Measurements from ENCODE around the gene SLC6A13. TPM values are rescaled to one million over a fixed set of nuclear protein-coding genes. Genes with fewer than 3 reads are reported as not detected.
A peak's percentile ranks its signal among the peaks of the same experiment; 100 is the strongest.

Gene SLC6A13
- total and polyA plus RNA-seq, 9 donors, result 0.13 to 6.1 (median 0.75) TPM; not detected in 3

GRCh38 chr12:174596-174995, 88.0 kb downstream of the SLC6A13 start:
- H3K9me3 ChIP-seq, result no peaks in the 10 kb centered on the region
- DNase-seq, result peak in 2 of 5 donors; percentile 44 to 54
- intact Hi-C loops (cut with DNase I), result no loop called here
- WGBS, 3 donors, result 7 to 45% (median 16%) methylated on average over 12 to 23 of the region's 23 CpGs
- no peak overlapping the region for H3K4me3 ChIP-seq
- no peak overlapping the region for H3K27ac ChIP-seq
- no peaks in the 10 kb centered on the region for H3K36me3 ChIP-seq
- TF ChIP-seq CTCF (IDR thresholded peaks at IDR 0.05) (no peak), POLR2A (IDR thresholded peaks at IDR 0.05) (no peak), EP300 (IDR thresholded peaks at IDR 0.05) (no peak)
- H3K27me3 ChIP-seq, result no peaks in the 10 kb centered on the region
- H3K4me1 ChIP-seq (ENCODE audit: insufficient read depth), result peaks cover 7% of the 10 kb centered on the region

- H3K36me3 ChIP-seq, result no peaks in the 10 kb centered on the region
- no peaks in the 10 kb centered on the region for H3K9me3 ChIP-seq
- no peak for TF ChIP-seq EP300 (IDR thresholded peaks at IDR 0.05)
- TF ChIP-seq POLR2A (IDR thresholded peaks at IDR 0.05), result no peak
- TF ChIP-seq CTCF (IDR thresholded peaks at IDR 0.05), result no peak
- H3K4me1 ChIP-seq (ENCODE audit: insufficient read depth), result peaks cover 7% of the 10 kb centered on the region
- DNase-seq, result no peak
- H3K27me3 ChIP-seq, result no peaks in the 10 kb centered on the region
- no peak overlapping the region for H3K27ac ChIP-seq
- intact Hi-C loops (cut with DNase I), result no loop called here
- H3K4me3 ChIP-seq, result no peak overlapping the region
- WGBS, 3 donors, result 41 to 52% (median 51%) methylated on average over 6 of the region's 6 CpGs
These were observed 88.5 kb downstream of the SLC6A13 start for GRCh38 chr12:174124-174523.

GRCh38 chr12:172732-173161, 89.9 kb downstream of the SLC6A13 start:
- no peak overlapping the region for H3K27ac ChIP-seq
- peaks cover 7% of the 10 kb centered on the region for H3K4me1 ChIP-seq (ENCODE audit: insufficient read depth)
- H3K36me3 ChIP-seq, result no peaks in the 10 kb centered on the region
- TF ChIP-seq CTCF (IDR thresholded peaks at IDR 0.05), result no peak
- TF ChIP-seq EP300 (IDR thresholded peaks at IDR 0.05), result no peak
- no peak for TF ChIP-seq POLR2A (IDR thresholded peaks at IDR 0.05)
- DNase-seq, result no peak
- H3K9me3 ChIP-seq, result no peaks in the 10 kb centered on the region
- 61 to 77% (median 68%) methylated on average over 15 of the region's 15 CpGs for WGBS, 3 donors
- H3K27me3 ChIP-seq, result no peaks in the 10 kb centered on the region
- intact Hi-C loops (cut with DNase I), result no loop called here
- no peak overlapping the region for H3K4me3 ChIP-seq

GRCh38 chr12:171743-172676, 90.6 kb downstream of the SLC6A13 start:
- intact Hi-C loops (cut with DNase I), result no loop called here
- DNase-seq, result no peak
- TF ChIP-seq POLR2A (IDR thresholded peaks at IDR 0.05) (no peak), EP300 (IDR thresholded peaks at IDR 0.05) (no peak), CTCF (IDR thresholded peaks at IDR 0.05) (no peak)
- H3K4me3 ChIP-seq, result no peak overlapping the region
- no peaks in the 10 kb centered on the region for H3K36me3 ChIP-seq
- no peak overlapping the region for H3K27ac ChIP-seq
- H3K27me3 ChIP-seq, result no peaks in the 10 kb centered on the region
- 21 to 37% (median 35%) methylated on average over 18 of the region's 18 CpGs for WGBS, 3 donors
- peaks cover 7% of the 10 kb centered on the region for H3K4me1 ChIP-seq (ENCODE audit: insufficient read depth)
- no peaks in the 10 kb centered on the region for H3K9me3 ChIP-seq
